Inferior parietal cortex (tissue), 1 donor: ENCODE data around the gene VGLL1.
A peak's percentile ranks its signal among the peaks of the same experiment; 100 is the strongest.

Source experiments
- DNase-seq: peaks from one replicate; pipeline ENCODE4 v3.0.0-alpha.2; 2016; ENCODE audit errors: extremely low spot score

Gene VGLL1, protein sequence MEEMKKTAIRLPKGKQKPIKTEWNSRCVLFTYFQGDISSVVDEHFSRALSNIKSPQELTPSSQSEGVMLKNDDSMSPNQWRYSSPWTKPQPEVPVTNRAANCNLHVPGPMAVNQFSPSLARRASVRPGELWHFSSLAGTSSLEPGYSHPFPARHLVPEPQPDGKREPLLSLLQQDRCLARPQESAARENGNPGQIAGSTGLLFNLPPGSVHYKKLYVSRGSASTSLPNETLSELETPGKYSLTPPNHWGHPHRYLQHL

DNA sequence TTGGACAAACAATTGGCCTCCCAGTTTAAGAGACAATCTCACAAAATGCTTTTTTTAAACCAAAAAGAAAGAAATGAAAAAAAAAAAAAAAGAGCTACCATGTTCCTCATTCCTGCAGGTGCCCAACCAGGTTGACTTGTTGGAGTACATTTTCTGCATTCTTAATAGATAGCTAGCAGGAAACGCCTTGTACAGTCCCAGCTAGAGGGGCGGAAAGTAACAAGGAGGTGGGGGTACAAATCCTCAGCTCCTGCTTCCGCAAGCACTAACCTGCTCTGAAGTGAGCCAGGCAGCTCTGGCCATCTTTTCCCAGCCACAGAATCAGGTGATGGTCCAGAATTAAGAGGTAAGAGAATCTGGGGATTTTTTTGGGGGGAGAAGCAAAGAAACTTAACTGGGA lies at the start of gene VGLL1:
Gene VGLL1 (plus strand): TSS at position 265 of the 400 bp plus-strand sequence. CDS start 3,806 bp downstream, outside the sequence.
- no peak for DNase-seq

DNA sequence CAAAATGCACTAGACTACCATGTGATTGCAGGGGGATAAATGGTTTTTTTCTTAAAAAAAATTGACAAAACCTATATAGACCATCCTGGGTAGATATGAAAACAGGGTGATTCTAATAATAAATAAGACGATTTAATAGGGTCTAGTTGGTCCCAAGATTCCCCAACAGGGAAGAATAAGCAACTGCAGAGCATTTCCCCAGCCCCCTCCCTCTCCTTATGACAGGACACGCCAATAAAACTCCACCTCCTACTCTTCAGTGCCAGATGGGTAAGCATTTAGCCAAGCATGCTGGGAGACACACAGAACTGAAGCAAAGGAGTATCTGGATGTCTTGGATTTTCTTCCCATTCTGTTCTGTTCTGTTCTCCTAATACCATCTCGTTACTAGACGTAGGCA lies 44.4 kb upstream of the VGLL1 start, which contains the start of gene BRS3:
Gene BRS3 (plus strand): TSS at position 301 of the 400 bp plus-strand sequence. CDS start 168 bp downstream, outside the sequence.
- DNase-seq = no peak

DNA sequence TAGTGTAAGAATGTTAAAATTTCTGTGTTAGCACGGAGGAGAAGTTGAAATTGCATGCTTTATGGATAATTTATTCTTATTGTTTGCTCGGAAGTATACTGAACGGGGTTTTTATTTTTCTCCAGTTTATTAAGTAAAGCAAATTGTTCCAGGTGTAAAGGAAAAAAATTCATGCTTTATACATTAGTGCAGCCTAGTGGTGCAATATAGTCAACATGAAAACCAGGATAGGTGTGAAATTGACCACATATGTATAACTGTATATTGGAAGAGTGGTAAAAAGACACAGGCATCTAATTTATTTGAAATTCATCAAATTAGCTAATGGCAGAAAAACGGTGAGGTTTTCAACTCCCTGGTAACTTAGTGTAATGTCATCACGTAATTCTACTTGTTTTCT lies 43.3 kb upstream of the VGLL1 start:
- no peak for DNase-seq

DNA sequence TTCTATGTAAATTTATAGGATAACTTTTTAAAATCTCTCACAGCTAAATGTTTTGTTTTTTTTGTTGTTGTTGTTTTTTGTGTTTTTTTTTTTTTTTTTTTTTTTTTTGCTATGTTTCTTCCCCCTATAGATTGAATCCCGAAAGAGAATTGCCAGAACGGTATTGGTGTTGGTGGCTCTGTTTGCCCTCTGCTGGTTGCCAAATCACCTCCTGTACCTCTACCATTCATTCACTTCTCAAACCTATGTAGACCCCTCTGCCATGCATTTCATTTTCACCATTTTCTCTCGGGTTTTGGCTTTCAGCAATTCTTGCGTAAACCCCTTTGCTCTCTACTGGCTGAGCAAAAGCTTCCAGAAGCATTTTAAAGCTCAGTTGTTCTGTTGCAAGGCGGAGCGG lies 40.2 kb upstream of the VGLL1 start:
- DNase-seq = no peak

DNA sequence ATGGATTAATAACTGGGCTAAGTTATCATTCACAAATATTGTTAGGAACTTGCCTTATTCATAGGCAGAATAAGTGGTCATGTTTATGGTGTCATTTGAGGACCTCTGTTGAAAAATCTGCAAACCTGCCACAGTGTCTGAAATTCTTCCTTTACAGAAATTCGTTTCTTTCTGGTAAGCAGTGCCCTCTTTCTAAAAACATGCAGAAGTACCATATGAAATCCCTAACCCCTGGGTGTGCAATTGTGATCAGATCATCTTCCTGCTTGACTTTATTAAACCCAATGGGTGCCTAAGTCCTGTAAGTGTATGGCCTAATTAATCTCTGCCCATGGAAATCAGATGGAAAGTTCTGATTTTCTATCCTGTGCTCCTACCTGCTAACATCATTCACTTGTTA lies 39.0 kb upstream of the VGLL1 start:
- DNase-seq = no peak

DNA sequence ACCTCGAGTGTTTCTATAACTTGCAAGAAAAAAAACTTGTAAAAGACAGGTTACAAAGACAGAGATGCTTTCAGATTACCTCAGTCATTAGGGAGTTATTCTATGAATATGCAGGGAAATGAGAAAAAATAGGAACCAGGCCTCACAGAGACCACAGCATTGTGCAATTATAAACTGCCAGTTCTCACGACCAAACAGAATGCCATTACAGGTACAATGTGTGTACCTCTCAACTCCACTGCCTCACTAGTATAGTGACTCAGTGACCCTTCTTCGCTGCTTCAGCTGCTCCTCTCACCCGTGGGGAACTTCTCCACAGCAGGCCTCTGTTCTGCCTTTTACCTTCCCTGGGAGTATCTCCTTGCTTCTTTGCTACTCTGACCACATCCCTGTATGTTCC lies 37.0 kb upstream of the VGLL1 start:
- DNase-seq = no peak

DNA sequence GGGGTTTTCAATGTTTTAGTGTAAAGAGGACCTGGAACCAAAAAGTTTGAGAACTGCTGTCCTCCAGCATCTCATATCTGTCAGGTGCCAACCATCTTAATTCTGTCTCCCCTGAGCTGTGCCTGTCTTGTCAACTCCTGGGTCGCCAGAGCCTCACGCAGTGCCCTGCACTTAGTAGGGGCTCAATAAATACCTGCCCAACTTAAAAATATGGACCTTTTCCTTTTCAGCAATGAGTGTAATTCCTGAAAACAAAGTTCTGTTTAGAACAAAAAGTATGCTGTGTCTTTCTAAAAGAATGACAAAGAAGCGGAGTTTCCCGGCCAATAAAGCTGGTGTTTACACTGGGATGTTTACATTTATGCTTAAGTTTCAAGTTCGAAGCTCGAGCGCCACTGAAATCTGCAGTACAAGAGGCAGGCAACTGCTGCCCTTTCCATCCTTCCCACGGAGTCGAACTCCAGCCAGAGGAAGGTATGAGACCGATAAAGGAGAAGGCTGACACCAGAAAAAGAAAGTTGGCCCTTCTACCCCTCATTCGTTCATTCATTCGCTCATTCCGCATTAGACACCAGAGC lies 35.7 kb upstream of the VGLL1 start:
- no peak for DNase-seq

DNA sequence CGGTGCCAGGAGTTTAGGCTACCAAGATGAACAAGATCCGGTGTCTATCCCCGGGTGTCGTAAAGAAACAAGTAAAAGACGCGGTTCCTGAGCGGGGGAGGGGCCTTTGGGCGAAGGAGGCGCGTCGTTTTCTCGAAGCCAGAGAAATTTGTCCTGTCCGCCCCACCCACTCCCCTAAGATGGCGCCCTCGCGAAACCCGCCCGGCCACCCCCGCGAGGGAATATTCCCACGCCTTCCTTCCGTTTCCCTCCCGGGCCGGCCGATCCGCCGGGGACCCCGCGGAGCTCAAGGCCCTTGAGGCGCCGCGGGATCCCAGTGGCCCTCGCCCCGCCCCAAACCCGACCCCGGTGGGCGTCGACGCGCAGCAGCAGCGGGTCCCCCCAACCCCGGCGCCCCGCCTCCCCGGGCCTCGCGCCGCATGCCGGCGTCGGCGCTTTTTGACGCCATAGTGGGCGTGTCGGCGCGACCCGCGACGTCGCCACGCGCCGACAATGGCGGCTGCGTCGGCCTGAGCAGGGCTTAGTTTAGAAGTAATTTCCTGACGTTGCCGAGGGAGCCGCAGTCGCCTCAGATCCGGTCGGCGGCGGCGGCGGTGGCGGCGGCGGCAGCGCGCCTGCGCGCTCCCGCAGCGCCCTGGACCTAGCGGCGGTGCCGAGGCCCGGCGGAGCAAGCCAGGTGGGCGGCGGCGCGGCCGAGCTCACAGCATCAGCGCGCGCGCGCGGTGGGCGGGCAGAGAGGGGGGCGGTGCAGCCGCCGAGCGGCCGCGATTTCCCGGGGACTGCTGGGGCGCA lies 35.1 kb upstream of the VGLL1 start:
- DNase-seq = peak; percentile 70

DNA sequence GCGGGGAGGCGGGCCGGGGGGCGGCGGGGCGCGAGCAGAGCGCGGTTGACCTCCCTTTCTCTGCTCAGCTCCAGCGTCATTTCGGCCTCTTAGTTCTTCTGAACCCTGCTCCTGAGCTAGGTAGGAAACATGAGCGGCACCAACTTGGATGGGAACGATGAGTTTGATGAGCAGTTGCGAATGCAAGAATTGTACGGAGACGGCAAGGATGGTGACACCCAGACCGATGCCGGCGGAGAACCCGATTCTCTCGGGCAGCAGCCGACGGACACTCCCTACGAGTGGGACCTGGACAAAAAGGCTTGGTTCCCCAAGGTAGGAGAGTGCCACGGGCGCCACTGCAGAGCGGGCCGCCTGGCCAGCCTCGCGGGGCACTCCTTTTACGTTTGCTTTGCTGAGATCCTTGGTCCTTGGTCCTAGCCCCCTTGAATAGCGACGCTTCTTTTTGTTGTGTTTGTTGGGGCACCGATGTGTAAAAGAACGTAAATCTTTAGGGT lies 34.4 kb upstream of the VGLL1 start, which contains the start of gene HTATSF1:
Gene HTATSF1 (plus strand): TSS at position 37 of the 497 bp plus-strand sequence. CDS start 93 bp downstream, at position 130.
- DNase-seq = no peak

DNA sequence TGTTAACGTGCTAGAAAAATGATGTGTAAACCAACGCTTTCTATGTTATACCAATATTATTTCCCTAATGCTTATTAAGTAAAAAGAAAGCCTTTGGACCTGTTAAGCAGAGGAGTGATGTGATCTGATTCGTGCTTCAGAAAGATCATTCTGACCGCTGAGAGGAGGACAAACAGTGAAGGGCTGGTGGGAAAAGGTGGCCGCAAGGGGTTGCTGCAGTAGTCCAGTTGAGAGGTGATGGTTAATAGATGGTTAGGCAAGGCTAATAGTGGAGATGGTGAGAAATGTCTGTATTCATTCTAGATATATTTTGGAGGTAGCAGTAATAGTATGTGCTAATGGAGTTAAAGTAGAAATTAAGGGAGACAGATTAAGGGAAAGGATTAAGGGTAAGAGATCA lies 12.9 kb upstream of the VGLL1 start:
- no peak for DNase-seq

DNA sequence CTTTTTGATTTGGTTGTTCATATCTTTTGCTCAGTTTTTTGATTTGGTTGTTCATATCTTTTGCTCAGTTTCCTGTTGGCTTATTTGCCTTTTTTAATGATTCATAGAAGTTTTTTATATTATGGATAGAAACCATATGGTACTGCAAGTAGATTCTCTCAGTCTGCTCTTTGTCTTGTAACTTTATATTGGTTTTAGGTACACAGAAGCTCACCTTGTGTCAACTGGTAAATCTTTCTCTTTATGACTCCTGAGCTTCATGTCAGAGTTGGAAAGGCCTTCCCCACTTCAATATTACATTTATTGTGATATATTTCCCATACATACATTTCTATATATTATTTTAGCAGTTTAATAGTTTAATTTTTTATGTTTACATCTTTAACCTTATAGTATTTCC lies 8.2 kb upstream of the VGLL1 start:
- no peak for DNase-seq

DNA sequence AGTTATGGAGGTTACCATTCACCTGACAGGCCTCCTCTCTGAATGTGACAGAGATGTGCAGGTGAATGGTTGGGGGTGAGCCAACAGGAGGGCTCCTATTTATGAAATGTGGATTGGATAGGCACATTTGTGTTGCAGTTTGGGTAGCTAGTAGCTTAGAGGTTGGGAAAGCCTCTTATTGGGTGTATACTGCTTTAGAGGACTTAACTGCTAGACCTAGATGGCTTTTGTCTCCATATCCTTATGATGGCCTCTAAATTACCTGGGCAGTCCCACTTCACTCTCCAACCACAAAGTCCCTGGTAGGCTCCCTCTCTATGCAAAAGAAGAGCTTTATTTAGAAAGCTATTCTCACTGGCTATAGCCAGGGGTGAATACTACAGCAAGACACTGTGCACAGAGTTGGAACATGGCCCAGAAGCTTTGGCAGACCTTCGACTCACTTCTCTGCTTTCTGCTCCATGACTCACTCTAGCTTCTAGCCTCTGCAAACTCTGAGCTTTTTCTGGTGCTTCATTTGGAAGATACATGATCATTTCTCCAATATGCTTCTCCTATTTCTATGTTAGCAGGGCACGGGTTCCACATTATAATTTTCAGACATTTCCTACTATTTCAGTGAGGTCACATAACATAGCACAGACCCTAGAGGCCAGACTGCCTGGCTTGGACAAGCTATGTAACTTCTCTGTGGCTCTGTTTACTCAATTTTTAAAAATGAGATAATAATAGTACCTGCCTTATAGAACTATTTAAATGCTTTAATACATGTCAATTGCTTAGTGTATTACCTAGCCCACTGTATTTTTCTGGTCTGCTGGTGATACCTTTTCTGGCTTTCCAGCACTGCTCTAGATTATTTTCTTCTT lies 6.0 kb upstream of the VGLL1 start:
- peak; percentile 39 for DNase-seq

DNA sequence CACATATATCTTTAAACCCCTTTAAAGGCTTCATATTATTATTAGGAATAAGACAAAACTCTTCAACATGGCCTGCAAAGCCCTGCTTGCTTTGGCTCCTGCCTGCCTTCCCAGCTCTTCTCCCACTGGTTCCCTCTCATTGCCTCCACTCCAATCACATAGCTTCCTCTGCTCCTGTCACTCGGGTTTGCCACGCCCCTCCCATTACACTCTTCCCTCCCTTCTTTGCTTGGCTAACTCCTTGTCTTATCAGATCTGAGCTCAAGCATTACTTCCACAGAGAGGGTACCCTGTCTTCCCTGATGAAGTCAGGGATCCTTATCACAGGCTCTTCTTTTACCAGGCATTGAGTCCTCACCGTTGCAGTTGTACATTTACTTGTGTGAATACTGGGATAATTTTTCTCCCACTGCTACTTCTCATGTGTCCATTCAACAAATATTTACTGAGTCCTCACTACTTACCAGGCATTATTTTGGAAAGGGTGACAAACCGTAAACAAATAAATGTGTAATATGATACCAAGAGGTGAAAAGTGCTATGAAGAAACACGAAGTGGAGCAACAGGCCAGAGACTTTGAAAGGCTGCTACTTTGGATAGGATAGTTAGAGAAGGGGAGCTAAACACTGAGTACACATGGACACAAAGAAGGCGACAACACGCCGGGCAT lies 3.2 kb upstream of the VGLL1 start:
- no peak for DNase-seq

DNA sequence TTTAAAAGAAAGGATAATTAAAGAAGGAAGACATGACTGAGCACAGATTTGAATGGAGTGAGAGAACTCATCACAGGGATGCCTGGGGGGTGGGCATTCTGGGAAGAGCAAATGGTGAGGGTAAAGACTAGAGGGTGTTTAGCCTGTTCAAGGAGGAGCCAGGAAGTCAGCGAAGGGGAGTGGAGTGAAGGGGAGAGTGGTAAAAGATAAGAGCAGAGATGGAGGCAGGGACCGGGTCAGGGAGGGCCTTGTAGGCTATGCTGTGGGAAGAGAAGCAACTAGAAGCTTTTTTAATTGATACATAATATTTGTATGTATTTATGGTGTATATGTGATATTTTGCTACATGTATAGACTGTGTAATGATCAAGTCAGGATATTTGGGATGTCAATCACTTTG lies 2.2 kb upstream of the VGLL1 start:
- DNase-seq = no peak

DNA sequence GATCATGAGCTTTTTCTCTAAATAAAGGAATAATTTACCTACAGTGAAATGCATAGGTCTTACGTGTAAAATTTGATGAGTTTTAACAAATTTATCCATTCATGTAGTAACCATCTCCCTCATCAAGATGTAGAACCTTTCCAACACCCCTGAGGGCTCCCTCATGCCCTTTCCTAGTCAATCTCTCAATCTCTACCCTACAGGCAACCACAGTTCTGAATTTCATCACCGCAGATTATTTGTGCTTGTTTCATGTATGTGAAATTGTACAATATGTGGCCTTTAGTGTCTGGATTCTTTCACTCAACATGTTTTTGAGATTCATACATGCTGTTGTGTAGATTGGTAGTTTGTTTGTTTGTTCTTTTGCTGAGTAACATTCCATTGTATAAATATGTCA lies 2.1 kb downstream of the VGLL1 start:
- DNase-seq = no peak

DNA sequence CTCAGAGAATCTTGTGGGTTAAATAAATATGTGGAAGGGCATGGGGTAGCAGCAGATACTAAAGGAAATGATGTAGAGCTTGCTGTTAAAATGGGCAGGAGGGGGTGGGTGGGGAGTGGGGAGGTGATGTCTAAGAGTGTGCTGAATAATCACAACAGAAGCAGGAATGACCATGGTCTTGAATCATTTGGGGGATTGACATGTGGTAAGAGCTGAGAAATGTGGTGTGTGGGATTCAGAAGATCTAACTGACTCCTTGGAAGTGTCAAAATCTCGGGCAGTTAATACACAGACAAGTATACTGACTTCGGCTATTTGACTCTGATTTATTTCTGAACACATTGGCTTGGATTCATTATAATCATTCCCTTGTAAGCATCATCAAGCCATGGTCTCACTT lies 6.8 kb downstream of the VGLL1 start:
- no peak for DNase-seq

DNA sequence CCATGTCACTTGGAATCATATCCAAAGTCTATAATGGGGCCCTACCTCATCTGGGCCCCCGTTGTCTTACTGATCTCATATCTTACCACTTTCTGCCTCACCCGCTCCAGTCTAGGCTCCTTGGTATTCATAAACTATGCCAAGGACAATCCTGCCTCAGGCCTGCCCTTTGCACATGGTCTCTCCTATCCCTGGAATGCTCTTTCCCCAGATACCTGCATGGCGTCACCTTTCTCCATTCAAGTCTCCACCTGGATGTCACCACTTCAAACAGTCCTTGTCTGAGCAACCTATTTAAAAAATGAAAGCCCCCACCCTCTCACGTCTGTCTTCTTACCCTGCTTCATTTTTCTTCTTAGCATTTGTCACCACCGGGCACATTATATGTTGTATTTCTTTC lies 8.2 kb downstream of the VGLL1 start:
- no peak for DNase-seq

DNA sequence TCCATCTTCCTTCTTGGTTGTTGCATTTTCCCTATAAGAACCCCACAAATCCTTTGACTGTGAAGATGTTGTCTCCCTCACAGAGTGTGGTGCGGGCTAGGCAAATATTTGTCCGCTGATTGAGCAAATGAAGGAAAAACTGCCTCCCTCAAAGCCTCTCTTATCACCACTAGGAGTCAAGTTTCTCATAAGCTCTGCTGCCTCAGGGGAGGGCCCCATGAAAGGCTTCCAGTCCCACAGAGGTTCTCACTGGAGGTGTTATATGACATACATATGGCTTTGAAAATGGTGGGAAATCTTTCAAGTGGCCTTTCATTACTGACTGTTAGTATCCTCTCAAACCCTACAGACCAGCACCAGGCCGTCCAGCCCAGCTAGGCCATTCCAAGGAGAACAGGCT lies 9.3 kb downstream of the VGLL1 start:
- DNase-seq = no peak

DNA sequence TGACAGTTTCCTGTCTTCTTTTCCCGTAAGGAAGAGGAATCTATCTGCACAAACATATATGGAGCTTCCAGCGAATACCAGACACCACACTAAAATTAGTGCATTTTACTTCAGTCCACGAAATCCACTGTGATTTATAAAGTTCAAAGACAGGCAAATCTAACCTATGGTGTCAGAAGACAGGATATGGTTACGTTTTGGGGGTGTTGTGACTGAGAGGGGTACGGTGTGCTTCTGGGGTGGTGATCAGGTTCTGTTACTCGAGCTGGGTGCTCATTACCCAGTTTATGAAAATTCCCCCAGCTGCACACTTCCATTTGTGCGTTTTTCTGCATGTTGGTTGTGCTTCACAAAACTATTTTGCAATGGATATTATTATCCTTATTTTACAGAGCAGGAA lies 10.3 kb downstream of the VGLL1 start:
- no peak for DNase-seq

DNA sequence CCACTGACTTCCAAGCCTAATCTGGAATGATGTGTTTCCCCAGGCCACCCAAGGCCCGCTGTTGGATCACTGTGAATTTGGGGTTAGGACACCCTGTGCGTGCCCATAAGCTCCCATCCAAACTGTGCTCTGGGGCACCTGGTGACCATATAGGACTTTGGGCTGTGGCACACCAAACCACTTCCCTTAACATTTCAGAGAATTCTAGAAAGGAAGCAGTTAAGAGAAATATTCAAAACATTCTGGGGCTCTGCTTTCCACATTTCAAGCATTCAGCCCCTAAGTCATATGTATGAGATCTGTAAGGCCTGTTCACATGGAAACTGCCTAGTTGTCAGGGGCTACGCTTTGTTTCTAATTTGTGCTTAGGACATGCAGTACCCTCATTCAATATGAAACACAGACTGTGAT lies 14.4 kb downstream of the VGLL1 start:
- no peak for DNase-seq

DNA sequence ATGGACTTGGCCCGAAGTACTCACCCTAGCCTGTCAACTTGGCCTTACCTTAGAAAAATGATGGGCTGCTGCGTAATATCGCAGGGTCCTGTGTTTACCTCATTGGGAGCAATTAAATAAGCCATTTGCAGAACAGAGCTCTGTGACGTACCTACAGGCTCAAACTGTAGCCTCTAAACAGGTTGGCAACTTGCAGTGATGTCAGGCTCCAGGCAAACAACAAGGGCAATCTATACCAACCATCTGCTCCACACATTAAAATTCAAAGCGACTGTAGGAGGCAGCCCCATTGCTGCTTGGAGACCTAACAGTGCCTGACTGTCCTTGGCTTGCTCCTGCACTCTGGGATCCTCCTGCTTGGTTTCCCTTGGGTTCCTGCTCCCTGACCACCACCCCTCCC lies 17.2 kb downstream of the VGLL1 start:
- no peak for DNase-seq
